ENCODE results near the gene AGAP1.

GRCh38 chr2:235897992-235898391 lies 404.1 kb downstream of the AGAP1 start:
- TF ChIP-seq CTCF (IDR thresholded peaks at IDR 0.05) (no peak), POLR2AphosphoS5 (IDR thresholded peaks at IDR 0.05) (no peak)
